GM19099 (cell line): Measurements from ENCODE around the gene CNTNAP2.

ENCODE experiments used
- POLR2A ChIP-seq: IDR thresholded peaks from 3 replicates; pipeline ENCODE4 v1.6.1; 2011; ENCODE audit warnings: low read depth; ENCODE audit not compliant: insufficient read length; ENCODE audit errors: extremely low read depth

Gene CNTNAP2

DNA sequence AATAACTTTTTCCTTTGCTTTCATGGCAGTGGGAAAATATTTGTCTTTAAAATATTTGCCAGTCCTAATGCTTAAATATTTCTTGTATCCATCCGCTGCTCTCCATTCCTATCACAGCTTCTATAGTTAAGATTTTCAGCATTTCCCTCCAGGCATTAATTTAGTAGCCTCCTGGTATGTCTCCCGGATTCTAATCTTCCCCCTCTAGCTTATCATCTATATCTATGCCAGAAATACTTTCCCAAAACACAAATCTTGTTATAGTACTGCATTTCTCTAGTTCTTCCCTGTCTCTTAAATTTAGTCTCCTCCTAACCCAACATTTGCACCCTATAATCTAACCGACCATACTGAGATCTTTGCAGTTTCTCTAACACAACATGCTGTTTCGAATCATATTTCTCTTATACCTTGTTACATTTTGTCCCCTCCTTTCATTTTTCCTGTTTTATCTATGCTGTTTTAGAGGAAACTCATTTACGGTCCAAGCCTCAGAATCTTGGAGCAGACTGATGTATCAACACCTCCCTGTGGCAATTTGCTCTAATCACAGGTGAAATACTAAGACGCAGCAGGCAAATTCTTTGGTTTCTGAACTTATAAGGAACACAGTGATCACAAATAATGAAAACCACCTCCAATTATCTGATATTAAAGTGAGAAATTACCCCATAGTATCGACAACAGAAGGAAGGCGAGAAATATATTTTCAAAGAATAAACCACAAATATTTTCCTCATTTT, 10.3 kb downstream of the CNTNAP2 start:
- no peak for TF ChIP-seq POLR2A

DNA sequence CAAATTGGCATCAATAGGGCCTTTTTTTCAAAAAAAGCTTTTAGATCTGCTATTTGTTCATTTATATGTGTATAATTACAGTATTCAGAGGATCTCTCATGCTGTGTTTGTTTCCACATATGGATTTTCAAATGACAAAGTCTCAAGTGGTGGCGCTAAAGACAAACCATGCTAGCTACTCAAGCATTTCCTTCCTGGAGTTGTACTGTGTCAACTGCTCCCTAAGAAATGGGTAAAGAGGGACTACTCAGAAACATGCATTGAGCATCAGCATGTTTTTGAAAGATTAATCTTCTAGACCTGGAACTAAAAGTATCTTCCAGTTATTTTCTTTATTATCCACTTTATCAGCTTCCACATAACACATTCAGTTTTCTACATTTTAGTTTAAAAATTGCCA, 12.7 kb downstream of the CNTNAP2 start:
- TF ChIP-seq POLR2A = no peak

DNA sequence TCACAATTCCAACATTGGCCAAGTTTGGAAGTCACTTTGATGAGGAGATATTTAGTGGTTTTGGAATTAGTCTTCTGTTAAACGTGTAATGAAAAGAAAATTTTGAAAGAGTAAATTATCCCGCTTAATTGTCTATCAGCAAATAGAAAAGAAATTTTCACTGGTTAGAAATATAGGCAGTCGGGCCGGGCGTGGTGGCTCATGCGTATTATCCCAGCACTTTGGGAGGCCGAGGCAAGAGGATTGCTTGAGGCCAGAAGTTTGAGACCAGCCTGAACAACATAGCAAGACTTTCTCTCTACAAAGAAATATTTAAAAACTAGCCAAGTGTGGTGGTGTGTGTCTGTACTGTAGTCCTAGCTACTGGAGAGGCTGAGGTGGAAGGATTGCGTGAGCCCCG, 13.4 kb downstream of the CNTNAP2 start:
- TF ChIP-seq POLR2A = no peak

DNA sequence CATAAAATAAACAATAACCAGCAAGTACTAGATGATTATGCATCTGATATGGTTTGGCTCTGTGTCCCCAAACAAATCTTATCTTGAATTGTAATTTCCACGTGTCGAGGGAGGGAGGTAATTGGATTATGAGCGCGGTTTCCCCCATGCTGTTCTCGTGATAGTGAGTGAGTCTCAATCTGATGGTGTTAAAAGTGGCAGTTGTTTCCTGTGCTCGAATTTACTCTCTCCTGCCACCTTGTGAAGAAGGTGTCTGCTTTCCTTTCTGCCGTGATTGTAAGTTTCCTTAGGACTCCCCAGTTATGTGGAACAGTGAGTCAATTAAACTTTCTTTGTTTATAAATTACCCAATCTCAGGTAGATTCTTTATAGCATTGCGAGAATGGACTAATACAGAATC, 15.1 kb downstream of the CNTNAP2 start:
- no peak for TF ChIP-seq POLR2A

DNA sequence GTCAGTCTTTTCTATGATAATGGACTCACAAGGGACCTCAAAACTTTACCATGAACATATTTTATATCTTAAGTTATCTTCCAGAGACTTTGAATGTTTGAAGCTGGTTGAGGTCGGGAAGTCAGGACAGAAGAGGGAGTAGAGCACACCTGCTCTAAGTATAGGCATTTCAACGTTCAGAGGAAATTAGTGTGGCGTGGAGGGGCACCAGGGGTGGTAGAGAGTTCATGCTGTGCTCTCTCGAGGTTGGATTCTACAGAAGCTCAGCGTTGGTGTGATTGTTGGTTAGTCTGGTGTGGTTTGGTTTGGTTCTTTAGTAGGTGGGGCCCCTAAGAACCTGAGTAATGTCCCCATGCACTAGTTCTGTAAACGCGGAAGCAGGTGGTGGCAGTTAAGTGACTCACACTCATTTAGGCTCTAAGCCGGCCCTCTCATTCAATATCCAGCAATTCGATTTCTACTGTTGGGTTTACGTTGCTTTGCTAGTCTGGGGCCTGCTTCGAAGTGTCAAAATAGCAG, 19.8 kb downstream of the CNTNAP2 start:
- no peak for TF ChIP-seq POLR2A

DNA sequence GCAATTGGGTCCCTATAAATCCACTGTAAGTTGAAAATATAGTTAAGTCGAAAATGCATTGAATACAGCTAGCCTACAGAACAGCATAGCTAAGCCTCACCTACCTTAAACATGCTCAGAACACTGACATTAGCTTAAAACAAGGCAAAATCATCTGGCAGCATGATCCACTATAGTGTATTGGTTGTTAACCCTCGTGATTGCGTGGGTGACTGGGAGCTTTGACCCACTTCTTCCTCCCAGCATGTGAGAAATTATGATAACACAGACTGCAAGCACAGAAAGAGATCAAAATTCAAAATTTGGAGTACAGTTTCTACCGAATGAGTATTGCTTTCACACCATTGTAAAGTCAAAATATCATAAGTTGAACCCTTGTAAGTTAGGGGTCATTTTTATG, 22.3 kb downstream of the CNTNAP2 start:
- TF ChIP-seq POLR2A = no peak

DNA sequence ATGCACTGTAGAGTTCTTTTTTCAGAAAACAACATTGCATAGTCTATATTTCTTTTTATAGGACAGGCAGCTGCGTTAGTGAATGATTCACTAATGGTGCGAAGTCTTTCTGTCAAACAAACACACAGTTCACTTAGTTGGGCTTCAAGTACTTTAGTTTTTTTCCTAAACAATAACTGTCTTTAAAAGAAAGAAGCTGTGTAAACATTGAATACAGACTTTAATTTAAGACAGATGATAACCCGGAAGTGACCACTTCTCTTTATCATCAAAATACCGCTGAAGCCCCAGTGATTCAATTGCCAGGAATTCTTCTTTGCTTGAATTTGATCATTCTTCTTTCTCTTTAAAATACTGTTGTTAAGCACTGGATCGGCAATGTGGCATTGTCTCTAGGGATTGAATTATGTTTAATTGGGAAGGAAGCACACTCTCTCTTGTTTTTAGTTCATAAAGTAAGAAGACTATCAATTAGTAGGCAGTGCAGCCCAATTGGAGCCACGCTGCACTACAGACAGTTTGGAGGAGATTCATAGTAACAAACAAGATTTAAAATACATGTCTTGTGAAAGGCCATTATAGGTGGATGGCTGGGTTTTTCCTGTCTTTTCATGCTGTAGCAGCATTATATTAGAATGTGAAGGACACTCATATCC, 30.4 kb downstream of the CNTNAP2 start:
- TF ChIP-seq POLR2A = no peak

DNA sequence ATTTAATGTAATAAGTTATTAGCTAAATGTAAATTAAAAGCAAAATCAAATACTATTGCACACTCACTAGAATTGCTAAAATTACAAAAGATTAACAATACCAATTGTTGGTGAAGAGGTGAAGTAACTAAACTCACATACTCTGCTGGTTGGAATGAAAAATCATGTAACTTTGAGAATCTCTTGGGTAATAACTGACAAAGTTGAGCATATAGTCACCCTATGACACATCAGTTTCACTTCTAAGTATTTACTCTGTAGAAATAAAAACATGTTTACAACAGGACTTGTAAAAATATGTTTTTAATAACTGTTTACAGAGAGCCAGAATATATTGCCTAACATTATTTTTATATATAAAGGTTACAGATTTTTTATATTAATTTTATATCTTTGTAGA, 33.6 kb downstream of the CNTNAP2 start:
- TF ChIP-seq POLR2A = no peak

DNA sequence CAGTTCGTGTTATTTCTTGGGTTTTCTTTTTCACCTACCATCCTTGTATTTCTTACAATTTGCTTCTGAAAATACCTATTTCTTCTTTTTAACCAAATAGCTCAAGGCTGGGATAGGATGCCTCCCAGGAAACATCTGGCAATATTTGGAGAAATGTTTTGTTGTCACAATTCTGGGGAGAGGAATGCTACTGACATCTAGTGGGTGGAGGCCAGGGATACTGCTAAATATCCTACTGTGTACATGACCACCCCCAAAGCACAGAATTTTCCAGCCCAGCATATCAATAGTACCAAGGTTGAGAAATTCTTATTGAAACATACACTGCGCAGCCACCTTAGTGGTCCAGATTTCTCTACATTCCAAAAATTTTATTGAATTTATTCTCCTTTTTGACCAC, 55.5 kb downstream of the CNTNAP2 start:
- TF ChIP-seq POLR2A = no peak

DNA sequence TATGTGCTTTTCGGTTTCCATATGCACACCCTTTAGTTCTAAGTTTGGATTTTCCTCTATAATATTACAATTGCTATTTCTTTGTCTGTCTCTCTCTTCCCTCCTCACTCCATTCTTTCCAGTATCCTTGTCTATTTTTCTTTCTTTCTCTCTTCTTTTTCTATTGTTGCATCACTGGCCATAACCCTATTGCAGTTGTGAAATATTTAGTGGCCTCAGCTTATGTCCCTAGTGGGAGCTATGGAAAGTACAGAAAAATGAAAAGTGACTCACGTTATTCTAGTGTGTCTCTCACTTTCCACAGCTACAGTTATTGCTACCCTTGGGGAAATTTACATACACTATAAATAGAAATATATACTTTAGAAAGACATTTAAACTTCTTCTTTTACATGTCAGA, 59.1 kb downstream of the CNTNAP2 start:
- TF ChIP-seq POLR2A = no peak

DNA sequence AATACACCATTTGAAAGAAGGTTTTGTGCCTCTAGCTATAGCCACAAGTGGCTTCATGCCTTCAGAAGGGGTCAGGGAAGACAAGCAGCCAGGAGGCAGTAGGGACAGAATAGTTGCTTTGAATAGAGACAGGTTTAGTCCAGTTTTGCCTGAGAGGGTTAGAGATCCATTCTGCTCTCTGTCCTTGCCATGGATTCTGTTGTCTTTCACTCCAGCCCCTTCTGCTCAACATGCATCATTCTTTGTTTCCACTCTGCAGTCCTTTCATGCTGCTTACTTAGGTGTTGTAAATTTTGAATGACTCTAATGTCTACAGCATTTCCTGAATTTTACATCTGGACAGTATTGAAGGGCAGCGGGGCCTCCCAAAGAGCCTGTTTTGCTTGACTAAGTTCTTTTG, 60.3 kb downstream of the CNTNAP2 start:
- no peak for TF ChIP-seq POLR2A

DNA sequence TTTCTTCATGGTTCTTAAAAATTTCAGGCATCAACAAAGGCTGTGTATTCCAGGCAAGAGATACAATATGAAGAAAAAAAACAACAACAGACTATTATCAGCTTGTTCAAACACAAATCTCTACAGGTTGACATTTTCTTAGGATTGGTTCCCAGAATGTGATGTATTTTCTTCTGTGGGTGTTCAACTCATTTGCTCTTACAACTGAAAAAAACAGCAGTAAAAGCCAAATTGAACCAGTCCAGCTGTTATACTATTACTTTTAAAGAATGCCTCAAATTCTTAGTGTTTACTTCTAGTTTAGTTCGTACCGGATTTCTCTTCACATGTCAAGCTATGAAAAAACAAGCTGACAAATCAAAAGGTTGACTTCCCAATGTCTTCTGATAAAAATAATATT, 60.7 kb downstream of the CNTNAP2 start:
- TF ChIP-seq POLR2A = no peak

DNA sequence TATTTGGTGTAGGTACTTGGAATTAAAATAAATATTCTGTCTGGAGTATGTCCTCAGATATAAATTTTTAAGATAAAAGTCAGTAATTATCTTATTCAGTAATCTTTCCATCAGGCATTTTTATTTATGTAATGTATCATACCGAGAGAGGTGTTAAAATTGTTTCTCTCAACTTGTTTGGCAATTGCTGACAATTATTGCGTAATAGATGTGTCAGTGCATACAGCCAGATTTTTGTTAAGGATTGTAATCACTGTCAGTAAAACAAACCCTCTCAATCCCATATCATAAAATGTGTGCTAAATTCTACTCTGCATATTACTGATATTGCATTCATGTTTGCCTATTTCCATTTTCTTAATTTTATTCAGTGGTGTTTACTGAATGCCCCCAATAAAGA, 69.2 kb downstream of the CNTNAP2 start:
- no peak for TF ChIP-seq POLR2A

DNA sequence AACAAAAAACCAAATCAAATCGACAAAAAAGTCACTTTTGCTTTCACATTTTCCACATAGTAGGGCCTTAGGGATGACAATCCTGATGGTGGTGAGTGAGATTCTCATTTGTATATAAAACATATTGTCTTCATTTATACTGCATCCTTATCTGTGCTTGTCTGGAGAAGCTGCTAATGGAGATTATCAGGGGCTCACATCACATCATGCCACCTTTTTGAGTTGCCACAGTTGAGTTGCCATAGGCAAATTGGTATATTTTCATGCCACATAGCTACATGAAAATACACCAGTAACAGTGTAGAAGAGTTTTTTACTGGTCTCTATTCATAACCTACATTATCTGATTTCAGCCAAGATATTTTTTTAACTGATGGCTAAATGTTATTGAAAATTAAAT, 85.3 kb downstream of the CNTNAP2 start:
- no peak for TF ChIP-seq POLR2A

DNA sequence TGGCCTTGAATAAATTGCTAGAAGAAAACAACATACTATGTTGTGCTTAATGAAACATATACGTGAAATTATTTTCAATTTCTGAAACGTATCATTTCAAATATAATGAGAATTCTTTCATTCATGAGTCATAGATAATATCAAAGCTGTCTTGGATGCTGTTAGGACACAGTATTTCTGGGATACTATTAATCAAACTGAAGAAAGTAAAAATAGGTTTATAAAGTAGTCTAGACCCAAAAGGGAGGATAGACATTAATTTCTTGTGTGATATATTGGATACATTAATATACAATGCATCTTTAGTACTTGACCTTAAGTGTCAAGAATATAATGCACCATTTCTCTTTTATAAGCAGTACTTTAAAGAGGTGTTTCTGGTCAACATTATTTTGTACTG, 89.7 kb downstream of the CNTNAP2 start:
- no peak for TF ChIP-seq POLR2A

DNA sequence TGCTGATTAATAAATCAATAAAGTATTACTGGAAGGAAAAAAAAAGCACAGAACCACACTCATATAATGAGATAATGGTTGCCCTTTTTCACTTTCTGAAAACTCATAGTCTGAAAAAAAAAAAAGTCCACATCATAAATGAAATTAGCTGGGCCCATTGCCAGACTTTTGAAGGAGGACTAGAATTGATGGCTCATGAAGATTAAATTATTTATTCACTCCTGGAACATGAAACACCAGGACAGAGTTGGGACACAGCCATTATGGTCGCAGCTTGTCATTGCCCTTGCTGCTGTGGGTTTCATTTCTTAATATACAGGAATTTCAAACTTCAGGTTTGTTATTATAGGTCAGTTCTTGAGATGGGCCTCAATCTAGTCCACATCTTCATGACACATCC, 91.9 kb downstream of the CNTNAP2 start:
- TF ChIP-seq POLR2A = no peak
